HG03442 (cell line): ENCODE results near the gene NPY4R2.
"Not testable (repeated sequence)": the region's sequence is repeated elsewhere in the genome, so short reads cannot be mapped to it uniquely, and the experiment has no call there.

Experiments
- ATAC-seq: cut with Tn5 transposase; IDR thresholded peaks from one replicate; pipeline ENCODE4 v1.9.1; 2021; ENCODE audit warnings: mild to moderate bottlenecking, moderate library complexity; ENCODE audit not compliant: unreplicated experiment

The NPY4R2 gene

GRCh38 chr10:47918475-47918874, at the start of gene NPY4R2:
Gene NPY4R2 (plus strand): TSS chr10:47918662. CDS start chr10:47921988, 3,326 bp downstream.
- not testable (repeated sequence) for ATAC-seq

- not testable (repeated sequence) for ATAC-seq
These were observed 47.6 kb upstream of the NPY4R2 start for GRCh38 chr10:47870887-47871286.

- not testable (repeated sequence) for ATAC-seq
These were observed 46.8 kb upstream of the NPY4R2 start for GRCh38 chr10:47871485-47872180.

GRCh38 chr10:47872236-47872635, 46.2 kb upstream of the NPY4R2 start:
- ATAC-seq: not testable (repeated sequence)

- not testable (repeated sequence) for ATAC-seq
These were observed 34.2 kb upstream of the NPY4R2 start for GRCh38 chr10:47884239-47884638.

GRCh38 chr10:47884934-47885333, 33.5 kb upstream of the NPY4R2 start:
- not testable (repeated sequence) for ATAC-seq

GRCh38 chr10:47886356-47886755, 32.1 kb upstream of the NPY4R2 start:
- ATAC-seq: not testable (repeated sequence)

- ATAC-seq: not testable (repeated sequence)
These were observed 31.6 kb upstream of the NPY4R2 start for GRCh38 chr10:47886827-47887226.

GRCh38 chr10:47890737-47891136, 27.7 kb upstream of the NPY4R2 start:
- ATAC-seq: not testable (repeated sequence)

- ATAC-seq: not testable (repeated sequence)
These were observed 25.8 kb upstream of the NPY4R2 start for GRCh38 chr10:47892494-47893261.

GRCh38 chr10:47894571-47894970, 23.9 kb upstream of the NPY4R2 start:
- ATAC-seq: not testable (repeated sequence)

- ATAC-seq: not testable (repeated sequence)
These were observed 20.6 kb upstream of the NPY4R2 start for GRCh38 chr10:47897813-47898212.

GRCh38 chr10:47909333-47909732, 9.1 kb upstream of the NPY4R2 start:
- not testable (repeated sequence) for ATAC-seq

GRCh38 chr10:47910486-47910885, 8.0 kb upstream of the NPY4R2 start:
- not testable (repeated sequence) for ATAC-seq

GRCh38 chr10:47914052-47914451, 4.4 kb upstream of the NPY4R2 start:
- not testable (repeated sequence) for ATAC-seq

GRCh38 chr10:47915849-47916548, 2.5 kb upstream of the NPY4R2 start:
- ATAC-seq: not testable (repeated sequence)

- not testable (repeated sequence) for ATAC-seq
These were observed 2.1 kb downstream of the NPY4R2 start for GRCh38 chr10:47920610-47921009.

GRCh38 chr10:47922503-47922902, 4.0 kb downstream of the NPY4R2 start:
- ATAC-seq: not testable (repeated sequence)

- not testable (repeated sequence) for ATAC-seq
These were observed 6.2 kb downstream of the NPY4R2 start for GRCh38 chr10:47924628-47925027.

- not testable (repeated sequence) for ATAC-seq
These were observed 8.9 kb downstream of the NPY4R2 start for GRCh38 chr10:47927147-47927916.
